ENCODE results near the gene HAS3.

- TF ChIP-seq RAD21 (IDR thresholded peaks at IDR 0.05; ENCODE audit: low read depth) (no peak), REST (IDR thresholded peaks at IDR 0.05; ENCODE audit: low read depth) (no peak), EP300 (IDR thresholded peaks at IDR 0.05; ENCODE audit: borderline replicate concordance) (no peak; the same call in 1 of the 2 replicates), EGR1 (IDR thresholded peaks at IDR 0.05) (no peak; the same call in 1 of the 2 replicates), USF1 (IDR thresholded peaks at IDR 0.05) (peak; percentile 79), TCF12 (IDR thresholded peaks at IDR 0.05; ENCODE audit: low read depth) (peak; percentile 25; the same call in 1 of the 2 replicates), MAX (IDR thresholded peaks at IDR 0.05) (peak; percentile 97), YY1 (IDR thresholded peaks at IDR 0.05; ENCODE audit: low read depth) (peak; percentile 72), CEBPB (IDR thresholded peaks at IDR 0.05) (no peak), TAF1 (IDR thresholded peaks at IDR 0.05; ENCODE audit: low read depth) (peak; percentile 65), FOXM1 (IDR thresholded peaks at IDR 0.05; ENCODE audit: borderline replicate concordance, low read depth) (no peak), ZBTB7A (IDR thresholded peaks at IDR 0.05; ENCODE audit: low read depth) (peak; percentile 85; the same call in 1 of the 2 replicates)
These were observed 27.2 kb downstream of the HAS3 start, which contains the start of the genes CHTF8 and UTP4 for GRCh38 chr16:69132424-69133252.
